ENCODE measurements around the gene RIMKLB. TPM values are rescaled to one million over a fixed set of nuclear protein-coding genes. Genes with fewer than 3 reads are reported as not detected.
"Not testable (repeated sequence)": the region's sequence is repeated elsewhere in the genome, so short reads cannot be mapped to it uniquely, and the experiment has no call there.

The RIMKLB gene
- polyA plus RNA-seq, 1 donor from 2014 or later, result 10.9 TPM

GRCh38 chr12:8701046-8701660 is 3.4 kb downstream of the RIMKLB start:
- H3K9me3 Mint-ChIP-seq, result no peaks in the 10 kb centered on the region
- H3K36me3 Mint-ChIP-seq, result no peaks in the 10 kb centered on the region
- H3K27me3 Mint-ChIP-seq, result peaks cover 6% of the 10 kb centered on the region
- peak overlapping the region in 1 of 4 donors; percentile 33 for H3K4me3 Mint-ChIP-seq
- H3K4me1 Mint-ChIP-seq, result peaks cover 15 to 23% (median 18%) of the 10 kb centered on the region in 3 donors
- no peak overlapping the region for H3K27ac Mint-ChIP-seq

GRCh38 chr12:8702159-8702558 is 4.4 kb downstream of the RIMKLB start:
- Mint-ChIP-seq H3K4me1 (peaks cover 12 to 19% (median 13%) of the 10 kb centered on the region in 3 donors), H3K9me3 (no peaks in the 10 kb centered on the region), H3K27me3 (peaks cover 4% of the 10 kb centered on the region), H3K4me3 (peak overlapping the region in 1 of 4 donors; percentile 33), H3K36me3 (peaks cover 2% of the 10 kb centered on the region), H3K27ac (no peak overlapping the region)

- peaks cover 2% of the 10 kb centered on the region for H3K36me3 Mint-ChIP-seq
- H3K27me3 Mint-ChIP-seq, result no peaks in the 10 kb centered on the region
- H3K9me3 Mint-ChIP-seq, result no peaks in the 10 kb centered on the region
- peak overlapping the region in 1 of 4 donors; percentile 43 for H3K4me3 Mint-ChIP-seq
- peaks cover 0 to 12% (median 5%) of the 10 kb centered on the region in 3 donors for H3K4me1 Mint-ChIP-seq
- no peak overlapping the region for H3K27ac Mint-ChIP-seq
These were observed 11.5 kb downstream of the RIMKLB start for GRCh38 chr12:8709124-8709830.

- no peak overlapping the region for H3K4me3 Mint-ChIP-seq
- no peak overlapping the region for H3K27ac Mint-ChIP-seq
- H3K9me3 Mint-ChIP-seq, result no peaks in the 10 kb centered on the region
- H3K36me3 Mint-ChIP-seq, result peaks cover 6% of the 10 kb centered on the region
- peaks cover 0 to 8% (median 5%) of the 10 kb centered on the region in 3 donors for H3K4me1 Mint-ChIP-seq
- H3K27me3 Mint-ChIP-seq, result no peaks in the 10 kb centered on the region
These were observed 14.8 kb downstream of the RIMKLB start for GRCh38 chr12:8712572-8712971.

GRCh38 chr12:8722286-8722800 is 24.6 kb downstream of the RIMKLB start:
- Mint-ChIP-seq H3K4me3 (no peak overlapping the region), H3K9me3 (no peaks in the 10 kb centered on the region), H3K27me3 (no peaks in the 10 kb centered on the region), H3K36me3 (peaks cover 4% of the 10 kb centered on the region), H3K27ac (no peak overlapping the region), H3K4me1 (peaks cover 8 to 14% (median 9%) of the 10 kb centered on the region in 3 donors)

GRCh38 chr12:8734873-8735381 is 37.1 kb downstream of the RIMKLB start:
- no peaks in the 10 kb centered on the region for H3K27me3 Mint-ChIP-seq
- peaks cover 2% of the 10 kb centered on the region for H3K36me3 Mint-ChIP-seq
- no peak overlapping the region for H3K27ac Mint-ChIP-seq
- no peak overlapping the region for H3K4me3 Mint-ChIP-seq
- H3K9me3 Mint-ChIP-seq, result peaks cover 0 to 2% (median 0%) of the 10 kb centered on the region in 3 donors
- H3K4me1 Mint-ChIP-seq, result peaks cover 1 to 7% (median 6%) of the 10 kb centered on the region in 3 donors

GRCh38 chr12:8742501-8742900 is 44.7 kb downstream of the RIMKLB start:
- H3K4me3 Mint-ChIP-seq, result no peak overlapping the region
- no peaks in the 10 kb centered on the region for H3K27me3 Mint-ChIP-seq
- H3K27ac Mint-ChIP-seq, result no peak overlapping the region
- H3K9me3 Mint-ChIP-seq, result no peaks in the 10 kb centered on the region
- H3K4me1 Mint-ChIP-seq, result peaks cover 0 to 7% (median 2%) of the 10 kb centered on the region in 3 donors
- H3K36me3 Mint-ChIP-seq, result peaks cover 4% of the 10 kb centered on the region

GRCh38 chr12:8743121-8743520 is 45.3 kb downstream of the RIMKLB start:
- H3K9me3 Mint-ChIP-seq, H3K36me3 Mint-ChIP-seq, H3K27ac Mint-ChIP-seq, H3K27me3 Mint-ChIP-seq, H3K4me3 Mint-ChIP-seq, H3K4me1 Mint-ChIP-seq: not testable (repeated sequence)

- not testable (repeated sequence) for H3K27me3 Mint-ChIP-seq, H3K36me3 Mint-ChIP-seq, H3K4me3 Mint-ChIP-seq, H3K27ac Mint-ChIP-seq, H3K9me3 Mint-ChIP-seq, H3K4me1 Mint-ChIP-seq
These were observed 47.8 kb downstream of the RIMKLB start for GRCh38 chr12:8745631-8746030.

GRCh38 chr12:8746046-8746445 is 48.3 kb downstream of the RIMKLB start:
- Mint-ChIP-seq H3K4me1 (peaks cover 0 to 3% (median 2%) of the 10 kb centered on the region in 3 donors), H3K9me3 (no peaks in the 10 kb centered on the region)

GRCh38 chr12:8760076-8760475 is 62.3 kb downstream of the RIMKLB start:
- not testable (repeated sequence) for H3K27me3 Mint-ChIP-seq, H3K27ac Mint-ChIP-seq, H3K4me1 Mint-ChIP-seq, H3K4me3 Mint-ChIP-seq, H3K9me3 Mint-ChIP-seq
- peaks cover 13% of the 10 kb centered on the region for H3K36me3 Mint-ChIP-seq

More at GRCh38 chr12:8746046-8746445, 48.3 kb downstream of the RIMKLB start:
- H3K27me3 Mint-ChIP-seq, result no peaks in the 10 kb centered on the region
- H3K27ac Mint-ChIP-seq, result no peak overlapping the region
- peaks cover 3% of the 10 kb centered on the region for H3K36me3 Mint-ChIP-seq
- no peak overlapping the region for H3K4me3 Mint-ChIP-seq

GRCh38 chr12:8762701-8763100 is 64.9 kb downstream of the RIMKLB start:
- H3K9me3 Mint-ChIP-seq, H3K4me1 Mint-ChIP-seq, H3K27ac Mint-ChIP-seq, H3K27me3 Mint-ChIP-seq, H3K4me3 Mint-ChIP-seq: not testable (repeated sequence)
- H3K36me3 Mint-ChIP-seq, result peaks cover 12% of the 10 kb centered on the region

GRCh38 chr12:8766121-8766520 is 68.3 kb downstream of the RIMKLB start:
- H3K4me1 Mint-ChIP-seq, H3K9me3 Mint-ChIP-seq, H3K27me3 Mint-ChIP-seq, H3K27ac Mint-ChIP-seq, H3K4me3 Mint-ChIP-seq: not testable (repeated sequence)
- H3K36me3 Mint-ChIP-seq, result peaks cover 13% of the 10 kb centered on the region

GRCh38 chr12:8770499-8770898 is 72.7 kb downstream of the RIMKLB start:
- H3K9me3 Mint-ChIP-seq, result no peaks in the 10 kb centered on the region
- peaks cover 15% of the 10 kb centered on the region for H3K36me3 Mint-ChIP-seq
- H3K27me3 Mint-ChIP-seq, result no peaks in the 10 kb centered on the region
- peaks cover 0 to 1% (median 0%) of the 10 kb centered on the region in 3 donors for H3K4me1 Mint-ChIP-seq
- no peak overlapping the region for H3K27ac Mint-ChIP-seq
- H3K4me3 Mint-ChIP-seq, result no peak overlapping the region

GRCh38 chr12:8771072-8771471 is 73.3 kb downstream of the RIMKLB start:
- Mint-ChIP-seq H3K36me3 (peaks cover 15% of the 10 kb centered on the region), H3K27ac (no peak overlapping the region), H3K4me1 (peaks cover 0 to 1% (median 0%) of the 10 kb centered on the region in 3 donors), H3K4me3 (no peak overlapping the region), H3K27me3 (no peaks in the 10 kb centered on the region), H3K9me3 (no peaks in the 10 kb centered on the region)
